GM18502 (cell line): ENCODE results near the gene DUOXA1.
"Not testable (repeated sequence)": the region's sequence is repeated elsewhere in the genome, so short reads cannot be mapped to it uniquely, and the experiment has no call there.

ENCODE experiments used
- ATAC-seq: cut with Tn5 transposase; IDR thresholded peaks from one replicate; pipeline ENCODE4 v1.9.1; 2021; ENCODE audit warnings: mild to moderate bottlenecking; ENCODE audit not compliant: unreplicated experiment, poor library complexity

The DUOXA1 gene

DNA sequence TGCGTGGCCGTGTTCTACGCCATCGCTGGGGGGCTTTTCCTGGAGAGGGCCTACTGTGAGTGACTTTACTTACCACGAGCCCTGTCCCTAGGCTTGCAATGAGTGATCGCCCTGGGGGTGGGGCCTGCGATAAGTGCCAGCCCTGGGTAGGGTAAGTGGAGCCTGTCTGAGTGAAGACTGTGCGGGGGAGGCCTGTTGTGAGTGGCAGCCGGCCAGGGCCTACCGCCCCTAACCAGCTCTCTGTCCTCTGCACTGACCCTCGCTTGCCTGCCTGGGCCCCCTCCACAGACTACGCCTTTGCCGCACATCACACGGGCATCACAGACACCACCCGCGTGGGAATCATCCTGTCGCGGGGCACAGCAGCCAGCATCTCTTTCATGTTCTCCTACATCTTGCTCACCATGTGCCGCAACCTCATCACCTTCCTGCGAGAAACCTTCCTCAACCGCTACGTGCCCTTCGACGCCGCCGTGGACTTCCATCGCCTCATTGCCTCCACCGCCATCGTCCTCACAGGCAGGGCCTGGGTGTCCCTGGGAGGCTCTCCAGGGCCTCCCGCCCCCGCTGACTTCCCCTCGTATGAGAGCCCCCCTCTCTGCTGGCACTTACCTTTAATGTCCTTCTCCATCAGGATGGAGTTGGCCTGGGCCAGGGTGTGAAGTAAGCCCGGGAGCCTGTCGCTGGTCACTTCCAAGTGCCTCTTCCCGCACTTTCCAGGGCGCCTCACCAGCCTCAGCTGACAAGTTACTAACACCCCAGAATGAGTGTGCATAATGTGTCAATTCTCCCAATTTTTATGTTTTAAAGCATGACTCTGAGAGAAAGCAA lies 22.5 kb upstream of the DUOXA1 start:
- no peak for ATAC-seq

DNA sequence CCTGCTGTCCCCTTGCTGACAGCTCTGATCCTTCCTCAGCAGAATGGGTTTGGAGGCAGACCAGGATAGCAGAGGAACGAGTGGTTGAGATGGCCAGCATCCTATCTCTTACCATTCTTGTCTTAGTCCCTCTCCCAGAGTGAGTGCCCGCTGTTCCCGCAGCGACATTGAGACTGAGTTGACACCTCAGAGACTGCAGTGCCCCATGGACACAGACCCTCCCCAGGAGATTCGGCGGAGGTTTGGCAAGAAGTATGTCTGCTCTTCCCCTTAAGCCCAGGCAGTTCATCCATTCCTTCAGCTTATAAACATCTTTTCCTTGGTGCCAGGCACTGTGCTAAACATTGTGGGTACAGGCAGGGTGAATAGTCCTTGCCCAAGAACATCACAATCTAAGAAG lies 21.3 kb upstream of the DUOXA1 start:
- ATAC-seq: no peak

DNA sequence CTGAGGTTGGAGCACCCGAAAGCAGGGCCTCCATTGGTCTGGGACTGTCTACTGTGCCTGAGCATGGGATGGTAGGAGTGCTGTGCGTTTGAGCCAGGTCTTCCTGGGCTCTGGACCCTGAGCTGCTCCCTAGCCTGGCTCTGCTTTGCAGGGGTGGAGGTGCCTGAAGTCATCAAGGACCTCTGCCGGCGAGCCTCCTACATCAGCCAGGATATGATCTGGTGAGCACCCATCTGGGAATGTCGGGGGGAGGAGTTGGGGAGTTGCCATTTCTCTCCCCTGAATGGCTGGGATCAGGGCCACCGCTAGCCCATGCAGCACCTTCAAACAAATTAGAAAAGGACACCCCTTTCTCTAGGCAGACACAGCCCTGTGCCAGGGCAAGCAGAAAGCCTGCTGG lies 20.8 kb upstream of the DUOXA1 start:
- ATAC-seq: no peak

DNA sequence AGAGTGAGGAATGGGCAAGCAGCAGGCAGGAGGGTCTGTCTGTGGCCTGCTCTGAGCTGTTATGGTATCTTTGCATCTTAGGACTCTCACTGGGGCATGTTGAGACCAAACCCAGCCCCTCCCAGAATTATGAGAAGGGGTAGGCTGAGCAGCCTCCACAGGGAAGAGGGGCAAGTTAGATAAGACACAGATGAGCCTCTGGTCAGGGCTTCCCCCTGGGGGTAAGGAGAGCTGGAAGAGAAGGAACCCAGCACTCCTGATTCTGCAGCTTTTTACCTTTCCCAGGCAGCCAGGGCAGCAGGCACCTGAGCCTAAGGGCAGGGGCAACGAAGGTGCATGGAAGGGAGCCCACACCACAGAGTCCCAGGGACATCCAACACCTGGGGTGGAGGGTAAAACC lies 19.4 kb upstream of the DUOXA1 start:
- no peak for ATAC-seq

DNA sequence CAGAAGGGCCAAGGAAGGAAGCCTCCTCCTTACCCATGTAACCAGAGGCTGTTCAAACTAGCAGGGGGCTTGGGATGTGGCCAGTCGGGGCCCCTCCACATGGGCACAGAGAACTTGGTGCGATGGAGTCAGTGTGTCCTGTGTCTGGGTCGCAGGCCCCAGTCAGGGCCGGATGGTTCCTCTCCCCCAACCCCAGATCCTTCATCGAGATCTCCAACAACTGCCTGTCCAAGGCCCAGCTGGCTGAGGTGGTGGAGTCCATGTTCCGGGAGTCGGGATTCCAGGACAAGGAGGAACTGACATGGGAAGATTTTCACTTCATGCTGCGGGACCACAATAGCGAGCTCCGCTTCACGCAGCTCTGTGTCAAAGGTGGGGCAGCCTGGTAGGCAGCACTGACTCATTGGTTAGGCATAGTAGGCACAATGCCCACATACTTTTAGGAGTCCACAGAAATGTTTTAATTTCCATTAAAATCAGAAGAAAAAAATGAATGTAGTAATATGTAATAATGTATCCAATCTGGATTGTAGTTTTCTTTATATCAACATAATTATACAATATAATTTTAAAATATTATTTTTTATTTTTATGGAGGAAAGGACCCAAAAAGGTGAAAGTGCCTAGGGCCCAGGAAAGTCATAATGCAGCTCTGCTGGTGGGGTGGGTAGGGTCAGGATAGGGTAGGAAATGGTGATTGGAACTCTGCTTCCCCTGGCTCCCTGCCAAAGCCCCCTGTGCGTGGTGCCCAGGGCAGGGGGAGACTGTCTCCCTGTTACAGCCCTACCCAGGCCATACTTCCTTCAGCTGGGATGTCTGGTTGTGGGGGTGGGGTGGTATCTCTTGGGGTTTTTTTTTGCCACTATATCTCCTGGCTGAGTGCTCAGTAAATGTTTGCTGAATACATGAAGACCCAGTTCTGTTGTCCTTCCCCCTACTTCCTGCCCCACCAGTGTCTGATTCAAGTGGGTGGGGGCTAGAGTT lies 18.7 kb upstream of the DUOXA1 start:
- ATAC-seq: no peak

DNA sequence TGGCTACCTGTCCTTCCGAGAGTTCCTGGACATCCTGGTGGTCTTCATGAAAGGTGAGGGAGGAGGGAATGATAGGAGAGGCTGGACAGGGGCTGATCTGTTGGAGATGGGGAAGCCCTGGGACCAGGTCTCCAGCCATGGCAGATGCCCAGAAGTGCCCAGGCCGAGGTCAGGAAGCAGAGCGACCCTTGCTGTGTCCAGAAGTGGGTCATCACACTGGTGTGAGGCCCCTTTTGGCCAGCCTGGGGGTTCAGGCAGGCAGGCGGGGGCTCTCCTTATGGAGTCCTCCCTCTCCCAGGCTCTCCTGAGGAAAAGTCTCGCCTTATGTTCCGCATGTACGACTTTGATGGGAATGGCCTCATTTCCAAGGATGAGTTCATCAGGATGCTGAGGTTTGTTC lies 17.9 kb upstream of the DUOXA1 start:
- no peak for ATAC-seq

DNA sequence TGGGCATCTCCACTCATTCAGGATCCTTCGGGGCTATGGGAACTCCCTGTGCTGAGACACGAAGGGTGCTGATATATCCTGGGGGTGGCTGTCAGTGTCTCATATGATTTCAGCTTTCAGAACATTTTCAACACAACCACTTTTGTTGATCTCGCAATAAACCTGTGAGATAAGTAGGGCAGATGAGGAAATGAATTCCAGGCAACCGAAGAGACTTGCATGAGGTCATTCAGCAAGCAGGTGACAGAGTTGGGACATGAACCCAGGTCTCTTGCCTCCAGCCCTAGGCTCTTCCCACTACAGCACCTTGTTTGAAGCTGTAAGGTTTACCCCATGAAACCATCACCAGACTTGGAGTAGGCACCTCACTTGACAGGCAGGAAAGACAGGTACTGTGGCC lies 16.7 kb upstream of the DUOXA1 start:
- no peak for ATAC-seq

DNA sequence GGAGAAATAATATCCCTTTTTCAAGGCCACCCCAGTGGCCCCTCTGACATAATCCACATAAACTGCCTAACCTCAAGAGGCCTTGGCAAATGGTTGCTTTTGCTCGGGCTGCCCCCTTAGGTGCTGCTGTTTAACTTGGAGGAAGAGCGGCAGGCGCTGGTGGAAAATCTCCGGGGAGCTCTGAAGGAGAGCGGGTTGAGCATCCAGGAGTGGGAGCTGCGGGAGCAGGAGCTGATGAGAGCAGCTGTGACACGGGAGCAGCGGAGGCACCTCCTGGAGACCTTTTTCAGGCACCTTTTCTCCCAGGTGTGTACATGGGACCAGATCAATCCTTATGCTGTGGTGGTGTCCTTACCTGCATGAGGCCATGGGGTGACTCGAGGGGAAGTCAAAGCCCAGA lies 15.1 kb upstream of the DUOXA1 start:
- ATAC-seq: no peak

DNA sequence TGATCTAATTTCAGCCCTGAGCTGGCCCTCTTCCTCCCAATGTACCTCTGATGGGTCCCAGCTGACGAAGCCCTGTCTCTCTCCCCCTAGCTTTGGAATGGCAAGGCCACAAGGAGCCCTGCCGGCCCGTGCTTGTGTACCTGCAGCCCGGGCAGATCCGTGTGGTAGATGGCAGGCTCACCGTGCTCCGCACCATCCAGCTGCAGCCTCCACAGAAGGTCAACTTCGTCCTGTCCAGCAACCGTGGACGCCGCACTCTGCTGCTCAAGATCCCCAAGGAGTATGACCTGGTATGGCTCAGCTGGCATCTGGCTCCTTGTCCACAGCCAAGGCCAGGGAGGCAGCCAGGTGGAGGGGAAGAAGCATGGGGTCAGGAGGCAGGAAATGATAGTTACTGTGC lies 14.3 kb upstream of the DUOXA1 start:
- no peak for ATAC-seq

DNA sequence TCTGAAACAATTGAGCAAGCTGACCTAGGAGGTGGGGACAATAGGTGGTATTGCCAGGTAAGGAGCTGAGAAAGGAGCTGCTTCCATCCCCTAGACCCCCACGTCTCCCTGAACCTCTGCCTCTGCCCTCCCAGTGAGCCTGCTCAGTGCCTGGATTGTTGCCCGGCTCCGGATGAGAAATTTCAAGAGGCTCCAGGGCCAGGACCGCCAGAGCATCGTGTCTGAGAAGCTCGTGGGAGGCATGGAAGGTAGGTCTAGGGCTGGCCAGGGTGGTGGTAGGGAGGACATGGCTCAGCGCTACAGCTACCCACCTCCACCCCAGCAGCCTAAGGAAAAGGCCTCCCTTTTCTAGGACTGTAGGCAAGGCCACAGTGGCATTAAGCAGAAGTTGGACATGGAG lies 13.4 kb upstream of the DUOXA1 start:
- ATAC-seq: no peak

DNA sequence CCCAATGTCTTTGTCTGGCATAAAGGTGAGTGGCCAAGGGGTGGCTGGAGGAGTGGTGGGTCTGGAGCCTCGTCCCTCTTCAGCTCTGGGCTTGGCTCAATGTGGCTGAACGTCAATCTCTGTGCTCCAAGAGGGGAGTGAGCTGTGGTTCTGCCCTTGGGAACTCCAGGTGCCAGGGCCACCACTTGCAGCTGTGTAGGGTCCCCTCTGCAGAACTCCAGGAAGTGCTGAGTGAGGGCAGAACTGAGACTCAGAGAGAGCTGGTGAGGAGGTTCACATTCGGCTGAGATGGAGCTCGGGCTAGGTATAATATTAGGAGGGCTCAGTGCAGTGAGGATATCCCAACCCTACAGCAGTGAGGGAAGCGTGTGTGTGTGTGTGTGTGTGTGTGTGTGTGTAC lies 11.7 kb upstream of the DUOXA1 start:
- no peak for ATAC-seq

DNA sequence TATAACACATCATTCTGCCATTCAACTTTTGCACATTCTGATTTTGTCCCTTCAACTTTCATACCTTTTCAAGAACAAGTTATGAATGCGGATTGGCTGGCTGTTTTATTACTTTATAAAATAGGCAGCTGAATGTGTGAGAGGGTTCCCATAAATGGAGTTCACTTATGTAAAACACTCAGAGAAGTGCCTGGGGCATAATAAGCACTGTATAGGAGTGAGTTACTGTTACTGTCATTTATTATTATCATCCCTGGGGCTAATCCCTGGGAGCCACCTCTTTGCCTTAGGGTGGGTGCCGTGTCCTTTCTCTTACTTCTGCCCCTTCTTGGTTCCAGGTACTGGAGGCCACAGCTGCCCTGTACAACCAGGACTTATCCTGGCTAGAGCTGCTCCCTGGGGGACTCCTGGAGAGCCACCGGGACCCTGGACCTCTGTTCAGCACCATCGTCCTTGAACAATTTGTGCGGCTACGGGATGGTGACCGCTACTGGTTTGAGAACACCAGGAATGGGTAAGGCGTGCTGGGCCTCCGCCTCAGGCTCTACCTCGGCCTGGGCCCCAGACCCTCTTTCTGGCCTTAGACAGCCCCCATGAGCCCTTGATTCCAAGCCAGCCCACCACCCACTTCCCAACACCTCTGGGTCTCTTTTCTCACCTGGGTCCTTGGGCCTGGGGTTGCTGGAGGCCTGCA lies 11.0 kb upstream of the DUOXA1 start:
- no peak for ATAC-seq

DNA sequence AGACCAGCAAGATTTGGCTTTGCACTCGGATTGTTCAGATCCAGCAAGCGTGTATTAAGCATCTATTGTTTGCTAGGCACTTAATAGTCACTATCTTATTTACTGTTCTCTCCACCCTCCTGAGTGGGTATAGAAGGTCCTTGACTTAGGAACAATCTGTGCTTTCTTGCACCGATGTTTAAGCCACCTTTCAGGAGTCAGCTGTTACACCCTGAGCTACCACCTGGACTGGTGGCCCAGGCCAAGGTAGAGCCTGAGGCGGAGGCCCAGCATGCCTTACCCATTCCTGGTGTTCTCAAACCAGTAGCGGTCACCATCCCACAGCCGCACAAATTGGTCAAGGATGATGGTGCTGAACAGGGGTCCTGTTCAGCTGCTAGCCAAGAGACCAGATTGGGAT lies 10.1 kb upstream of the DUOXA1 start:
- ATAC-seq: no peak

DNA sequence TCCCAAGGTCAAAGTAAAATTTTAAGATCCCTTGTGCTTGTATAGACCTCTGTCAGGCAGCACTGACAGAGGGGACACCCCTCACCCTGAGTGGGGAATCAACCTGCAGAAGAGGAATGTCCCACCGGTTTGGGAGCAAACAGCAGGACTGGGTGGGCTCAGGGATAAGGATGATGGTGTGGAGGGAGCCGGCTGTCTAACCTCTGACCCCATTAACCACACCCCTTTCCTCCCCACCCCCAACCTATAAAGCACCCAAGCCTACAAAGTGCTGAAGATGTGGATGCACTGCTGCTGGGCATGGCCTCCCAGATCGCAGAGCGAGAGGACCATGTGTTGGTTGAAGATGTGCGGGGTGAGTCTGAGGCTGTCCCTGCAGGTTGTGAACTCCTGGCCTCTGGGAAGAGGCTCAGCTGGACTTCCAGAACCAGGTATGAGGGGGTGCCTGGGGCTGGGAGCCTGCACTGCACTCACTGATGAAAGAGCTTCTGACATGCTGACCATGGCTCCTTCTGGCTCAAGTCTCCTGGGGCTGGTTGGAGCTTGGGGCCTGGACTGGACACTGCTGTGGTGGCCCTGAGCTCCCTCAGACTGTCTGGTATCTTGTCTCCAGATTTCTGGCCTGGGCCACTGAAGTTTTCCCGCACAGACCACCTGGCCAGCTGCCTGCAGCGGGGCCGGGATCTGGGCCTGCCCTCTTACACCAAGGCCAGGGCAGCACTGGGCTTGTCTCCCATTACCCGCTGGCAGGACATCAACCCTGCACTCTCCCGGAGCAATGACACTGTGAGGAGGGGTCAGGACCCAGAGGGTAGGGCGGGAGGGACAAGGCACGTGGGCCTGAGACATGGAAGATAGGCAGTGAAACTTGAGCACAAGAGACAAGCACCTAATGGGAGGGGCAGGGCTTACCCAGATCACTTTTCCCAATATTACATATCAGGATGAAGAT lies 9.4 kb upstream of the DUOXA1 start:
- ATAC-seq: no peak

DNA sequence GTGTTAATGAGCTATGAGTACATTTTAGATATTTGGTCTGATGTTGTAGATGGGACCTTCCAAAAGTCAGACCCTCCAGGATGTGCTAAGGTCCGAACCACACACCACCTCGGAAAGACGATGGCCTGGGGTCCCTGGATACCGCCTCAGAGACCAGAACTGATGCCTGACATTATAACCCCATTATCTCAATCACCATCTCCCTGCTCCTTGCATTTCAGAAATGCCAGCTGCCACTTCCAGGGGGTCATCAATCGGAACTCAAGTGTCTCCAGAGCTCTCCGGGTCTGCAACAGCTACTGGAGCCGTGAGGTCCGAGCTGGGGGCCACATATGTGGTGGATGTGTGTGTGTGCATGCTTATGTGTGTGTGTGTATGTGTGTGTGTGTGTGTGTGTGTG lies 8.0 kb upstream of the DUOXA1 start:
- no peak for ATAC-seq

DNA sequence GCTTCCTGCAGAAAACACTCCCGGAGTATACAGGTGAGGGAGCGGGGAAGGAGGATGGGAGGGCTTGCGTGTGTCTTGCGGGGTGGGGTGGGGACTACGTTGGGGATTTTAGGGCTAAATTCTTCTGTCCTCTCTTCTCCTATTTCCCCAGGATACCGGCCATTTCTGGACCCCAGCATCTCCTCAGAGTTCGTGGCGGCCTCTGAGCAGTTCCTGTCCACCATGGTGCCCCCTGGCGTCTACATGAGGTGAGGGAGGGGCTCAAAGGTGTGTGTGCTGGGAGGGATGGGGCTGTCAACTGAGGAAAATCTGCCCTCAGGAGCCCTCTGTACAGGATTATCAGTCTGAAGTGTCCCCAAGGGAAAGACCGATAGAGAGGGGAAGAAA lies 6.7 kb upstream of the DUOXA1 start:
- no peak for ATAC-seq

DNA sequence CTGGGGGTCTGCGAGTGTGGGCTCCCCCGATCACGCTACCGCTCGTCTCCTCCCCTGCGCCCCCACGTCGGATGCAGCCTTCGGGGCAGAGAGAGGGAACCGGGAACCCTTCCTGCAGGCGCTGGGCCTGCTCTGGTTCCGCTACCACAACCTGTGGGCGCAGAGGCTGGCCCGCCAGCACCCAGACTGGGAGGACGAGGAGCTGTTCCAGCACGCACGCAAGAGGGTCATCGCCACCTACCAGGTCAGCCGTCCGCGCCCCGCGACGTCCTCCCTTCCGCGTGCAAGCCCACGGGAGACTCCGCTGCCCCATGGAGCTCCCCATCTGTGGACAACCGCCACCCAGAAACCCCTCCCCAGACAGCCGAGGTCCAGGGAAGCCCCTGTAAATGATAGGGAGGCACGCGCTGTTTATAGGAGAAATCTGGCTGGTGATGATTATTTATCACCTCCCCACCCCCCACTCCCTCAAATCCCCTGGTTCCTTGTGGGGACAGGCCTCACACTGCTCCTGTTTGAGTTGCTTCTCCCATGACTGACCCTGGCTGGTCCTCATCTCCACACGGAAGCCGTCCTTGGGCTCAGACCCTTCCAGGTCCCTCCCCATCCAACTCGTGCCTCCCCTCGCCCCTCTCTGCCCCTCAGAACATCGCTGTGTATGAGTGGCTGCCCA lies 6.2 kb upstream of the DUOXA1 start:
- not testable (repeated sequence) for ATAC-seq

DNA sequence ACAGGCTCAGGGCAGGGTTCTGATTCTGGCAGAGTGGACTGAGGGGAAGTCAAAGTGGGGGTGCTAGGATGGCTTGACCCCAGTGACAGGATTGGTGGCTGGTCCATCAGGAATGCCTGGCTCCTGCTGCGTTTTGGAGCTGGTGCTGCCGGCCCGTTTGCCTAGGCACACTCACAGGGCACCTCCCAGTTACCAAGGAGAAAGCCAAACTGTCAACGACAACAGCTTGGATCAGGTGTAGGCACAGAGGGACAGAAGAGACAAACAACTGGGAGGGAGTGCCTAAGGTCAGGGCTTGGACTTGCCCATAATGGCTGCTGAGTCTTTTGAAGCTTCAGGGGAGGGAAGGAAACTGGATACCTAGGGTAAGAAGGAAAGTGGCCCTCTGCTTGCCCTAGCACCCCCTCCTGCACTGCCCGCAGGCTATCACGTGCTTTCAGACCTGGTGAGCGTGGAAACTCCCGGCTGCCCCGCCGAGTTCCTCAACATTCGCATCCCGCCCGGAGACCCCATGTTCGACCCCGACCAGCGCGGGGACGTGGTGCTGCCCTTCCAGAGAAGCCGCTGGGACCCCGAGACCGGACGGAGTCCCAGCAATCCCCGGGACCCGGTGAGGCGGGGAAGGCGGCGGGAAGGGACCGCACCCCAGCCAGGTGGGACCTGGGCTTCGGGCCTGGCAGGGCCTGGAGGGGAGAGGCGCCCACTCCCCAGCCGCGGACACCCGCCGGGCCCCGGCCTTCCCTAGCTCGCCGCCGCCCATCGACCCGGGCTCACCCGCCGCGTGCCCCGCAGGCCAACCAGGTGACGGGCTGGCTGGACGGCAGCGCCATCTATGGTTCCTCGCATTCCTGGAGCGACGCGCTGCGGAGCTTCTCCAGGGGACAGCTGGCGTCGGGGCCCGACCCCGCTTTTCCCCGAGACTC lies 5.3 kb upstream of the DUOXA1 start:
- no peak for ATAC-seq
